ENCODE measurements around the gene MGAT5. TPM values are rescaled to one million over a fixed set of nuclear protein-coding genes. Genes with fewer than 3 reads are reported as not detected.

MGAT5 gene
- total RNA-seq, 1 experiment from 2014 or later = 22.1 TPM

GRCh38 chr2:134479696-134480330 lies 225.9 kb downstream of the MGAT5 start:
- intact Hi-C loops (cut with micrococcal nuclease; ENCODE audit: unreplicated experiment) = no loop called here
- Histone ChIP-seq H3K9me3 (no peaks in the 10 kb centered on the region), H3K4me1 (no peaks in the 10 kb centered on the region), H3K36me3 (ENCODE audit: control insufficient read depth, insufficient read depth, low read length) (no peaks in the 10 kb centered on the region), H3K4me3 (ENCODE audit: low read depth, low read length) (no peak overlapping the region), H3K27me3 (replicated peaks; ENCODE audit: control insufficient read depth, insufficient read depth, low read length) (no peaks in the 10 kb centered on the region)
- CTCF ChIA-PET = no interaction called here
- Mint-ChIP-seq H3K27ac (ENCODE audit: unreplicated experiment) (no peak overlapping the region), H3K4me3 (ENCODE audit: unreplicated experiment) (no peak overlapping the region), H3K4me1 (ENCODE audit: low read depth, unreplicated experiment) (no peaks in the 10 kb centered on the region), H3K36me3 (ENCODE audit: insufficient read depth, unreplicated experiment) (peaks cover 4% of the 10 kb centered on the region), H3K9me3 (ENCODE audit: unreplicated experiment) (no peaks in the 10 kb centered on the region), H3K27me3 (ENCODE audit: insufficient read depth, unreplicated experiment) (peaks cover 10% of the 10 kb centered on the region)
- BruUV-seq (replicated peaks) = no TSS peak
- TF ChIP-seq CTCF (IDR thresholded peaks at IDR 0.05; ENCODE audit: insufficient read depth in 1 of 2, low read depth in 1 of 2, low read length in 1 of 2, severe bottlenecking in 1 of 2, unreplicated experiment in 1 of 2) = no peak
- POLR2A ChIA-PET = no interaction called here
- no peak for DNase-seq

DNA sequence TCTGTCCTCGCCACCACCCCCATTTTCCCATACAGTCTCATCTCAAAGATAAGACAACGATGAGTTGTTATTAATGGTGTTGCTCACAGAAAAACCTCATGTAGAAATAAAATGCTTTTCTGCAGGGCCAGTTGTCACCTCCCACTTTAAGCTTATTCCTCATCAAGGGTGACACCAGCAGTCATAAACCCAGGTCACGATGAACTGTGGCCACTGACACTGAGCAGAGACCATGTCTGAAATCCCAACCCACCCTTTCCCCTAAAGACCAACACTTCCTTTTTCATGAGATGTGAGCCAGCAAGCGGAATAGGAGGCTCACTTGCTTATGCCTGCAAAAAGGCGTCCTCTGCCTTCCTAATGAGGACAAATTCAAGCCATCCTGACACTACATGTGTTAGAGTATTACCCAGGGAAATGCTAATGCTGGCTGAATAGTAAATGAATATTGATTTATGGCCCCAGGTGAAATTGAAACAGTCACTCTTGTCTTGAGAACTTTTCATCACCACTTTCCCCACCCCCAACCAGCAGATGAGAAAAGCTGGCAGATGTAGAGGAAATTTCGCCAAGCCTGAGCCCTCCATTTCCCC lies 228.4 kb downstream of the MGAT5 start:
- Histone ChIP-seq H3K9me3 (no peaks in the 10 kb centered on the region), H3K27me3 (replicated peaks; ENCODE audit: control insufficient read depth, insufficient read depth, low read length) (no peaks in the 10 kb centered on the region), H3K4me1 (no peaks in the 10 kb centered on the region), H3K4me3 (ENCODE audit: low read depth, low read length) (no peak overlapping the region), H3K36me3 (ENCODE audit: control insufficient read depth, insufficient read depth, low read length) (no peaks in the 10 kb centered on the region)
- no peaks in the 10 kb centered on the region for H3K9me3 Mint-ChIP-seq (ENCODE audit: unreplicated experiment)
- intact Hi-C loops (cut with micrococcal nuclease; ENCODE audit: unreplicated experiment) = no loop called here
- no peaks in the 10 kb centered on the region for H3K4me1 Mint-ChIP-seq (ENCODE audit: low read depth, unreplicated experiment)
- no peaks in the 10 kb centered on the region for H3K36me3 Mint-ChIP-seq (ENCODE audit: insufficient read depth, unreplicated experiment)
- ChIA-PET POLR2A (no interaction called here), CTCF (no interaction called here)
- no peak for DNase-seq
- H3K4me3 Mint-ChIP-seq (ENCODE audit: unreplicated experiment) = no peak overlapping the region
- H3K27ac Mint-ChIP-seq (ENCODE audit: unreplicated experiment) = no peak overlapping the region
- TF ChIP-seq CTCF (IDR thresholded peaks at IDR 0.05; ENCODE audit: insufficient read depth in 1 of 2, low read depth in 1 of 2, low read length in 1 of 2, severe bottlenecking in 1 of 2, unreplicated experiment in 1 of 2) = no peak
- peaks cover 2% of the 10 kb centered on the region for H3K27me3 Mint-ChIP-seq (ENCODE audit: insufficient read depth, unreplicated experiment)
- no TSS peak for BruUV-seq (replicated peaks)

- ChIA-PET CTCF (no interaction called here), POLR2A (no interaction called here)
- H3K4me3 Mint-ChIP-seq (ENCODE audit: unreplicated experiment) = no peak overlapping the region
- intact Hi-C loops (cut with micrococcal nuclease; ENCODE audit: unreplicated experiment) = no loop called here
- no TSS peak for BruUV-seq (replicated peaks)
- H3K27me3 ChIP-seq (replicated peaks; ENCODE audit: control insufficient read depth, insufficient read depth, low read length) = no peaks in the 10 kb centered on the region
- TF ChIP-seq CTCF (IDR thresholded peaks at IDR 0.05; ENCODE audit: insufficient read depth in 1 of 2, low read depth in 1 of 2, low read length in 1 of 2, severe bottlenecking in 1 of 2, unreplicated experiment in 1 of 2) = no peak
- no peaks in the 10 kb centered on the region for H3K4me1 ChIP-seq
- no peak for DNase-seq
- H3K36me3 Mint-ChIP-seq (ENCODE audit: insufficient read depth, unreplicated experiment) = no peaks in the 10 kb centered on the region
- H3K36me3 ChIP-seq (ENCODE audit: control insufficient read depth, insufficient read depth, low read length) = no peaks in the 10 kb centered on the region
- H3K4me3 ChIP-seq (ENCODE audit: low read depth, low read length) = no peak overlapping the region
- H3K9me3 Mint-ChIP-seq (ENCODE audit: unreplicated experiment) = no peaks in the 10 kb centered on the region
- no peak overlapping the region for H3K27ac Mint-ChIP-seq (ENCODE audit: unreplicated experiment)
- H3K4me1 Mint-ChIP-seq (ENCODE audit: low read depth, unreplicated experiment) = no peaks in the 10 kb centered on the region
- H3K9me3 ChIP-seq = no peaks in the 10 kb centered on the region
- peaks cover 2% of the 10 kb centered on the region for H3K27me3 Mint-ChIP-seq (ENCODE audit: insufficient read depth, unreplicated experiment)
These were observed 229.0 kb downstream of the MGAT5 start for GRCh38 chr2:134482766-134483340.

All from Caco-2 (cell line).